ENCODE measurements around the gene USP31.

Gene USP31

DNA sequence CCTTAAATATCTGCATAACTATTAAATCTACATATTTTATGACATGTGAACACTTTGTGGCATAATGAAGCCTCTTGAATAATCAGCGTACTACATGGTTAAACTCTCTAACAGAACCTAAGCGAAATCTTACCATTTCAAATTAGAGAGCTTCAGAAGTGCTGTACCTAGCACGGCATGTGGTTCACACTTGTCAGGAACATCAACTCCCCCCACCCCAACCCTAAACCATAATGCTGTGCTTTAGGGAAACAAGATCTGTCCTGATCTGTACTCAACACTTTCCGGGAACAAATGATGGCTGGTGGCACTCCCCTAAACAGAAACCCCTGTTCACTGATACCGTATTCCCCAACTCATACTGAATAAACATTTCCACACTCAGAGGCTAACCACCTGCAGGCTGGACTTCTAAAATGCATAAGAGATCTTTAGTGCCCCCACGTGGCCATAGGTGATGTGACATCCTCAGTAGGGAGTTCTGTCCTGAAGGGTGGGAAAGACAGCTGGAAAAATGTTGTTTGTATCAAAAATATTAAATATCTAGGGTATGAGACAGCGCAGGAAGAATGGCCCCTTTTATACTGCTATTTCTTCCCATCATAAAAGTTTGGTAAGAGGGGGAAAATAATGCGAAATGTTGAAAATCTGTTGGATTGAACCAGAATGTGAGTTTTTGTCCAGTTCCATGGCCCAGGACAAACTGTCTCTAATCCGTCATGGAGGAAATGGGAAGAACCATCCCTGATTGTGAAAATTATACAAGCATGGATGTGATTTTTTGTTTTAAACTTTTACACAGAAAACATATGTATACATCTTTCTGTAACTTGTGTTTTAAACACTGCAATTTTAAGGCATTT lies 88.6 kb downstream of the USP31 start:
- Histone ChIP-seq H3K36me3 (ENCODE audit: control insufficient read depth, insufficient read depth, low read length) (no peaks in the 10 kb centered on the region), H3K9ac (ENCODE audit: low read length) (no peak overlapping the region)

DNA sequence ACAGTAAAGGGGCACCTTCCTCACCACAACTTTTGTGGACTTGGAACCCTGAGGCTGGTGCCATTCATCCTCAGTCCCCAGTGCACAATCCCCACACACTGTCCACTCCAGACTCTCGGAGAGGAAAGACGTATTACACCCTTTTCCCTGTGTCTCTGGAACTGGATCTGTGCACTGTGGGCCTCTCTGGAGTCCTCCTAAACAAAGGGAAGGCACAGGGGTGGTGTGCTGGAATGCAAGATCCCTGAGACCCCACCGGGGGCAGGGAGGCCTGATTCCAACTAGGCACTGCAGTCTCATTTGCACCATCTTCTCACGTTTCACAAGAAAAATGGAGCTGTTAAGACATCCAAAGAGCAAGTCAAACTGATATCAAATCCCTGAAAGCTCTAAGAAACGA lies 89.8 kb downstream of the USP31 start:
- Histone ChIP-seq H3K4me3 (ENCODE audit: low read length) (no peak overlapping the region), H3K36me3 (ENCODE audit: control insufficient read depth, insufficient read depth, low read length) (no peaks in the 10 kb centered on the region), H3K27ac (ENCODE audit: low read depth, low read length) (no peak overlapping the region), H3K9ac (ENCODE audit: low read length) (no peak overlapping the region), H3K27me3 (ENCODE audit: control insufficient read depth, insufficient read depth, low read length) (no peaks in the 10 kb centered on the region), H3K4me1 (ENCODE audit: control insufficient read depth, insufficient read depth, low read length) (no peaks in the 10 kb centered on the region)

More for the DNA sequence above, 88.6 kb downstream of the USP31 start:
- Histone ChIP-seq H3K4me3 (ENCODE audit: low read length) (no peak overlapping the region), H3K27me3 (ENCODE audit: control insufficient read depth, insufficient read depth, low read length) (no peaks in the 10 kb centered on the region), H3K4me1 (ENCODE audit: control insufficient read depth, insufficient read depth, low read length) (no peaks in the 10 kb centered on the region), H3K27ac (ENCODE audit: low read depth, low read length) (no peak overlapping the region)

DNA sequence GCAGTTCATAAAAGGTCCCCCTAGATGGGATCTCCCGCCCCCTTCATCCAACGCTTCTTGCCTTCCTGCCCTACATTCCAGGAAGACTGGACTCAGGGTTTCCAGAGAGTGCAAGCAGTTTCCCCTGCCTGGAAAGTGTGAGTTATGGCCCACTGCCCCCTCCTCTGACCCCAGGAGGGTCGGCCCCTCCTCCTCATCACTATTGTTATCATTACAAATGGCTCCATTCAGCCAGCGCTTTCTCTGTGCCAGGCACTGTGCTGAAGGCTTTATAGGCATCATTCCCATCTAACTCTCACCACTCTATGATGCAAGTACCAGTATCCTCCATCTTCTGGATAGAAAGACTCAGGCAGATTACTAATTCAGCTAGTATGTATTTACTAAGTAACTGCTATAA lies 90.7 kb downstream of the USP31 start:
- Histone ChIP-seq H3K4me3 (ENCODE audit: low read length) (no peak overlapping the region), H3K4me1 (ENCODE audit: control insufficient read depth, insufficient read depth, low read length) (no peaks in the 10 kb centered on the region), H3K9ac (ENCODE audit: low read length) (no peak overlapping the region), H3K36me3 (ENCODE audit: control insufficient read depth, insufficient read depth, low read length) (no peaks in the 10 kb centered on the region), H3K27me3 (ENCODE audit: control insufficient read depth, insufficient read depth, low read length) (no peaks in the 10 kb centered on the region), H3K27ac (ENCODE audit: low read depth, low read length) (no peak overlapping the region)

DNA sequence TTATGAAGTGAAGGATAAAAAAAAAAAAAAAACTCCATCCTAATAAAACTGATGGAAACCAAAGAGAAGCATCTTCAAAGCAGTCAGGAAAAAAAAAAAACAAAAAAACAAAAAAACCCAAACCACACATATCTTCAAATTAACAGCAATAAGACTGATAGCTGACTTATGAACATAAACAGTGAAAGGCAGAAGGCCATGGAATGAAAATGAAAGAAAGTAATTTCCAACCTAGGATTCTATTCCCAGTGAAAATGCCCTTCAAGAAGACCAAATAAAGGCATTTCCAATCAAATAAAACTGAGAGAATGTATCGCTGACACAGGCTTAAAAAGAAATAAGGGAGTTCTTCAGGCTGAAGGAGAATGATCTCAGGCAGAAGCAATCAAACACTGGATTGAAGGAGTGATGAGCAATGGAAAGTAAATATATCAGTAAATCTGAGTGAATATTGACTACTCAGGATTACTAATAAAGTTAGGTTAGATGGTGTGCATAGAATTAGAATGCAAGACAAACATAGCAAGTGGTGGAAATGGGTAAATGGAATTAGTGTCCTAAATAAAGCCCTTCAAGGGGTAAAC lies 92.1 kb downstream of the USP31 start:
- no peaks in the 10 kb centered on the region for H3K4me1 ChIP-seq (ENCODE audit: control insufficient read depth, insufficient read depth, low read length)
- H3K36me3 ChIP-seq (ENCODE audit: control insufficient read depth, insufficient read depth, low read length), result no peaks in the 10 kb centered on the region
- H3K27me3 ChIP-seq (ENCODE audit: control insufficient read depth, insufficient read depth, low read length), result peaks cover 2% of the 10 kb centered on the region
- no peak overlapping the region for H3K4me3 ChIP-seq (ENCODE audit: low read length)
- no peak overlapping the region for H3K27ac ChIP-seq (ENCODE audit: low read depth, low read length)
- no peak overlapping the region for H3K9ac ChIP-seq (ENCODE audit: low read length)

DNA sequence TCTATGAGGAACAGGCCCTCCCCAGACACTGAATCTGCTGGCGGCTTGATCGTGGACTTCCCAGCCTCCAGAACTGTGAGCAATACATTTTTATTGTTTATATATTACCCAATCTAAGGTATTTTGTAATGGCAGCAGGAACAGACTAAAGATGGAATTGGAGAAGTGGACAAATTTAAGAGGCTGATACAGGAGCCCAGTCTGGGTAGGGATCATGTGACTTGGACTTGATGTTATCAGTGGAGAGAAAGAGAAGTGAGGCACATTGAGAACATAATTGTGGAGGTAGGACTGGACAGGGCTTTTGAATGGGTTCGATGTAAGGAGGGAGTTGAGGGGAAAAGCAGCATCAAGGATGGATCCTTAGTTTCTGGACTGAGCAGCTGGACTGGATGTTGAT lies 93.8 kb downstream of the USP31 start:
- Histone ChIP-seq H3K9ac (ENCODE audit: low read length) (no peak overlapping the region), H3K27ac (ENCODE audit: low read depth, low read length) (no peak overlapping the region), H3K4me3 (ENCODE audit: low read length) (no peak overlapping the region), H3K4me1 (ENCODE audit: control insufficient read depth, insufficient read depth, low read length) (no peaks in the 10 kb centered on the region), H3K27me3 (ENCODE audit: control insufficient read depth, insufficient read depth, low read length) (peaks cover 2% of the 10 kb centered on the region), H3K36me3 (ENCODE audit: control insufficient read depth, insufficient read depth, low read length) (no peaks in the 10 kb centered on the region)

DNA sequence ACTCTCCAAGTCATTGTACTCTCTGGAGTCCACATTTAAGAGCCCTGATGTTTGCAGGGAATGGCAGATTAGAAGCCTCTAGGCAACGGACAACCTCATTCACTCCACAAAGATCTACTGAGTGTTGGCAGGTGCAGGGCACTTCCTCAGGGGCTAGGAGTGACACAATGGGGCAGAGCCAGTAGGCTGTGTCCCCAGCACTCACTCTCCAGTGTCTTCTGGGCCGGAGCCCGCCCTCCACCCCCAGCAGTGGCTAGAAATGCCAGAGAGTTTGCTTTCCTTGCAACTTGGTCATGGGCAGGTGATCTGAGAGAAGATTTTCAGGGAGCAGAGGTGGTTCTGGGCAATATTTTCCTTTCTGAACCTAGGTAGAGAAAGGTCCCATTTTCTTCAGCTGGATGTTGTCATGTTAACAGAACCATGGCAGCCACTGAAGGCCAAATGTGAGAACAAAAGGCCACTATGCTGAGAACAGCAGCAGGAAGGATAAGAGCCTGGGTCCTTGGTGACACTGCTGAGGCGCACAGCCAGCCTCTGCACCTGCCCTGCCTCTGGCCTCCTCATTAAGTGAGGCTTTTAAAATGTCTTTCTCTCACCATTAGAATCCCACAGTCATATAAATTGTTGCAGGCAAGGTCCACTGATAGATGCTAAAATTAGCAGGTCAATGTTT lies 96.2 kb downstream of the USP31 start:
- no peak overlapping the region for H3K9ac ChIP-seq (ENCODE audit: low read length)
- no peaks in the 10 kb centered on the region for H3K4me1 ChIP-seq (ENCODE audit: control insufficient read depth, insufficient read depth, low read length)
- H3K36me3 ChIP-seq (ENCODE audit: control insufficient read depth, insufficient read depth, low read length), result no peaks in the 10 kb centered on the region
- no peak overlapping the region for H3K4me3 ChIP-seq (ENCODE audit: low read length)
- no peak overlapping the region for H3K27ac ChIP-seq (ENCODE audit: low read depth, low read length)
- H3K27me3 ChIP-seq (ENCODE audit: control insufficient read depth, insufficient read depth, low read length), result peaks cover 2% of the 10 kb centered on the region

DNA sequence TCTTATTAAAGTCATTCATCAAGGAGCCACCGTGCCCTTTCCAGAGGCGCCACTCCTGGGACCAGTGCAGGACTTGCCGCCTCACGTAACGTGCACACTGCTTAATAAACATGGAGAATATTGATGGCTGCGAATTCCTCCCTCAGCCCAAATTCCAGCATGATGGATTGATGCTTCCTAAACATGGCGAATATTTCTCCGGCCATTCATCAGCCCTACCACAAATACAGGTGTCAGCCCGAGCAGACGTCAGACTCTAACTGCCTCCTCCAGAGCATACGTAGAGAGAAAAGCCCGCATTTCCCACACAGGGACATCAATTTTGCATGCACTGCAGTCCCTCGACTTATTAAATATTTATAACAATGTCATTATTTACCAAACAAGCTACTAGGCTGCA lies 97.0 kb downstream of the USP31 start:
- H3K4me1 ChIP-seq (ENCODE audit: control insufficient read depth, insufficient read depth, low read length), result no peaks in the 10 kb centered on the region
- peaks cover 2% of the 10 kb centered on the region for H3K27me3 ChIP-seq (ENCODE audit: control insufficient read depth, insufficient read depth, low read length)

DNA sequence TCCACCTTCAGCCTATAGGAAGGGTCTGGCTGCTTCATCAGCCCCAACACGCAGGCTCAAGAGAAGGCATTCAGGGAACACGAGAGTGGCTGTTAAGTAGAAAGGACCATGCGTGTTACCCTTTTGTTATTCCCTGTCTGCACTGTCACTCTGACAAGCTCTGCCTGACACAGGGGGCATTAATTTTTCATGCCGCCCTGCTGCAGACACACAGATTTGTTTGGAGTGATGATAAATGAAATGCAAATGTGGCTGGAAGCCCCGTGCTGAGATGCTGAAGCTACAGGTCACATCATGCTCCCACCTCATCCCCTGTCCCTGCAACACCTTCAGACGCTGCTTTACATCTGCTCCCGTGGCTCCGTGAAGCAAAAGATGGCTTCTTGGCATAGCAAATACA lies 97.7 kb downstream of the USP31 start:
- H3K9ac ChIP-seq (ENCODE audit: low read length), result no peak overlapping the region
- H3K27me3 ChIP-seq (ENCODE audit: control insufficient read depth, insufficient read depth, low read length), result peaks cover 2% of the 10 kb centered on the region
- no peak overlapping the region for H3K4me3 ChIP-seq (ENCODE audit: low read length)
- H3K27ac ChIP-seq (ENCODE audit: low read depth, low read length), result no peak overlapping the region
- no peaks in the 10 kb centered on the region for H3K36me3 ChIP-seq (ENCODE audit: control insufficient read depth, insufficient read depth, low read length)
- H3K4me1 ChIP-seq (ENCODE audit: control insufficient read depth, insufficient read depth, low read length), result no peaks in the 10 kb centered on the region

More for the DNA sequence above, 97.0 kb downstream of the USP31 start:
- Histone ChIP-seq H3K36me3 (ENCODE audit: control insufficient read depth, insufficient read depth, low read length) (no peaks in the 10 kb centered on the region), H3K4me3 (ENCODE audit: low read length) (no peak overlapping the region), H3K27ac (ENCODE audit: low read depth, low read length) (no peak overlapping the region), H3K9ac (ENCODE audit: low read length) (no peak overlapping the region)

DNA sequence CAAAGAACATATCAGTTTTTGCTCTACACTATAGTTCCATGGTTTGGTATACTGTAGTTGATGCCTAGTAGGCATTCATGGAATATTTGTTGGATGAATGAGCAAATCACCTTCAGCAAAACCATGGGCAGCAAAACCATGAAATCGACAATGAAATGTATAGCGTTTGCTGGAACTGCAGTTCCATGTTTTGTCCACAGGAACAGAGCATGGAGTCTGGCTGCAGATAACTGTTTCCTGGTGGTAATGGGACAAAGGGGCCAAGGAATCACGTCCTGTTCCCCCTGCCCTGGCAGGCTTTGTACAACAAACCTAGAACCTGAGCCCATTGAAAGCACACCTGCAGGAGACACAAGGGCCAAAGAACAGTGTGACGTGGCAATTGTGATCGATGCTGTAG lies 101.1 kb downstream of the USP31 start:
- Histone ChIP-seq H3K4me3 (ENCODE audit: low read length) (no peak overlapping the region), H3K36me3 (ENCODE audit: control insufficient read depth, insufficient read depth, low read length) (no peaks in the 10 kb centered on the region), H3K4me1 (ENCODE audit: control insufficient read depth, insufficient read depth, low read length) (no peaks in the 10 kb centered on the region), H3K9ac (ENCODE audit: low read length) (no peak overlapping the region), H3K27me3 (ENCODE audit: control insufficient read depth, insufficient read depth, low read length) (peaks cover 2% of the 10 kb centered on the region), H3K27ac (ENCODE audit: low read depth, low read length) (no peak overlapping the region)

DNA sequence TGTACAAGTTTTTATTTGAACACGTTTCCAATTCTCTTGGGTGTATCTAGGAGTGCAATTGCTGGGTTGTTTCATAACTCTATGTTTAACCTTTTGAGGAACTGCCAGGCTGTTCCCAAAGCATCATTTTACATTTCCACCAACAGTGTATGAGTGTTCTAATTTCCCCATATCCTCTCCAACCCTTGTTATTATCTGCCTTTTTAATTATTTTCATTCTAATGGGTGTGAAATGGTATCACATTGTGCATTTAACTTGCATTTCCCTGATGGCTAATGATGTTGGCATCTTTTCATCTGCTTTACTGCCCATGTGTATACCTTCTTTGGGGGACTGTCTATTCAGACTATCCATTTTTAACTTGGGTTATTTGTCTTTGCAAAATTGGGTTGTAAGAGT lies 104.2 kb downstream of the USP31 start:
- no peaks in the 10 kb centered on the region for H3K27me3 ChIP-seq (ENCODE audit: control insufficient read depth, insufficient read depth, low read length)
- no peak overlapping the region for H3K9ac ChIP-seq (ENCODE audit: low read length)
- no peaks in the 10 kb centered on the region for H3K36me3 ChIP-seq (ENCODE audit: control insufficient read depth, insufficient read depth, low read length)
- no peak overlapping the region for H3K4me3 ChIP-seq (ENCODE audit: low read length)
- no peak overlapping the region for H3K27ac ChIP-seq (ENCODE audit: low read depth, low read length)
- no peaks in the 10 kb centered on the region for H3K4me1 ChIP-seq (ENCODE audit: control insufficient read depth, insufficient read depth, low read length)

DNA sequence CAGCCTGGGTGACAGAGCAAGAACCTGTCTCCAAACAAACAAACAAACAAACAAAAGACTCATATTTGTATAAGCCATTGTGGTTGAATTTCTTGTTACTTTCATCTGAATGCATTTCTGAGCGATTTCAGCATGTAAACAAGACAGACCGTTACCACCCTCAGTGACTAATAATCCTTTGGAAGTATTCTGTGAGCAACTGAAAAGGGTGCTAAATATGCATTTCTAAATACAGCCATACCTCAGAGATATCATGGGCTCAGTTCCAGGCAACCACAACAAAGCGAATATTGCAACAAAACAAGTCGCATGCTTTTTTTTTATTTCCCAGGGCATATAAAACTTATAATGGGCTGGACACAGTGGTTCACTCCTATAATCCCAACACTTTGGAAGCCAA lies 109.0 kb downstream of the USP31 start:
- no peaks in the 10 kb centered on the region for H3K27me3 ChIP-seq (ENCODE audit: control insufficient read depth, insufficient read depth, low read length)
- H3K9ac ChIP-seq (ENCODE audit: low read length), result no peak overlapping the region
- no peak overlapping the region for H3K4me3 ChIP-seq (ENCODE audit: low read length)
- H3K4me1 ChIP-seq (ENCODE audit: control insufficient read depth, insufficient read depth, low read length), result no peaks in the 10 kb centered on the region
- H3K27ac ChIP-seq (ENCODE audit: low read depth, low read length), result no peak overlapping the region
- no peaks in the 10 kb centered on the region for H3K36me3 ChIP-seq (ENCODE audit: control insufficient read depth, insufficient read depth, low read length)

DNA sequence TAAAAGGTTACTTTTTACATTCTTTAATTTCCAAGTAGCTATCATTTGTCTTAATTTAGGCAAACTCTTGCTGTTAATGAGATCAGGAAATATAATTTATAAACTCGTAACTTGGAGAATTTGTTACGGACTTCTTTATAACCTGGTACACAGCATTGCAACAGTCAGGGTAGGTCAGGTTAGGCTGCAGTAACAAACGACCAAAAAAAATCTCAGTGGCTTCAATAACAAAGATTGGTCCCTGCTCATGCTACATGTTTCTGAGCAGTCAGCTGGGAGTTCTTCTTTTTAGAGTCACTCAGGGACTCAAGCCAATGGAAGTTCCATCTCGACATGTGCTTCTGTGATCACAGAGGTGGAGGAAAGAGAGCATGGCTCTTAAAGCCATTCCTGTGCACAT lies 110.1 kb downstream of the USP31 start:
- Histone ChIP-seq H3K4me3 (ENCODE audit: low read length) (no peak overlapping the region), H3K27me3 (ENCODE audit: control insufficient read depth, insufficient read depth, low read length) (no peaks in the 10 kb centered on the region), H3K27ac (ENCODE audit: low read depth, low read length) (no peak overlapping the region), H3K9ac (ENCODE audit: low read length) (no peak overlapping the region), H3K4me1 (ENCODE audit: control insufficient read depth, insufficient read depth, low read length) (no peaks in the 10 kb centered on the region), H3K36me3 (ENCODE audit: control insufficient read depth, insufficient read depth, low read length) (no peaks in the 10 kb centered on the region)

Data from rectal smooth muscle tissue (tissue), 1 donor.